Stromal cell of bone marrow (primary cell): ENCODE data around the gene CA9.

Source experiments
- DNase-seq: peaks from one replicate; pipeline ENCODE4 v3.0.0-alpha.2; 2012; ENCODE audit warnings: low read depth

CA9 gene

GRCh38 chr9:35691757-35692301, 18.1 kb downstream of the CA9 start:
- DNase-seq = no peak

GRCh38 chr9:35695943-35696401, 22.2 kb downstream of the CA9 start:
- no peak for DNase-seq

GRCh38 chr9:35696520-35697215, 22.9 kb downstream of the CA9 start:
- DNase-seq = no peak

GRCh38 chr9:35697486-35697885, 23.8 kb downstream of the CA9 start:
- no peak for DNase-seq

- DNase-seq = no peak
These were observed 24.5 kb downstream of the CA9 start for GRCh38 chr9:35698231-35698630.

- no peak for DNase-seq
These were observed 26.3 kb downstream of the CA9 start for GRCh38 chr9:35700031-35700430.

GRCh38 chr9:35700942-35701341, 27.2 kb downstream of the CA9 start:
- DNase-seq = no peak

GRCh38 chr9:35702696-35703095, 29.0 kb downstream of the CA9 start:
- DNase-seq = no peak

GRCh38 chr9:35703906-35704672, 30.4 kb downstream of the CA9 start:
- DNase-seq = no peak

GRCh38 chr9:35705372-35705771, 31.6 kb downstream of the CA9 start:
- DNase-seq = no peak

- no peak for DNase-seq
These were observed 32.2 kb downstream of the CA9 start for GRCh38 chr9:35705836-35706430.

GRCh38 chr9:35706951-35707350, 33.2 kb downstream of the CA9 start:
- no peak for DNase-seq

GRCh38 chr9:35708146-35708545, 34.4 kb downstream of the CA9 start:
- no peak for DNase-seq

- DNase-seq = no peak
These were observed 37.2 kb downstream of the CA9 start for GRCh38 chr9:35710818-35711500.

GRCh38 chr9:35711501-35712428, 38.0 kb downstream of the CA9 start:
- no peak for DNase-seq

GRCh38 chr9:35712762-35713400, 39.2 kb downstream of the CA9 start:
- no peak for DNase-seq

- no peak for DNase-seq
These were observed 39.9 kb downstream of the CA9 start for GRCh38 chr9:35713578-35713977.

GRCh38 chr9:35714123-35714522, 40.4 kb downstream of the CA9 start:
- no peak for DNase-seq

- no peak for DNase-seq
These were observed 41.0 kb downstream of the CA9 start for GRCh38 chr9:35714579-35715252.

- no peak for DNase-seq
These were observed 42.5 kb downstream of the CA9 start for GRCh38 chr9:35716230-35716629.
